Measurements from ENCODE around the gene NDE1.

NDE1 gene

GRCh38 chr16:15613676-15614075 is 36.4 kb upstream of the NDE1 start:
- Mint-ChIP-seq H3K27me3 (no peaks in the 10 kb centered on the region), H3K36me3 (peaks cover 71% of the 10 kb centered on the region), H3K4me1 (no peaks in the 10 kb centered on the region), H3K27ac (no peak overlapping the region), H3K9me3 (no peaks in the 10 kb centered on the region), H3K4me3 (no peak overlapping the region)
- ATAC-seq: no peak

- no peaks in the 10 kb centered on the region for H3K27me3 Mint-ChIP-seq
- peaks cover 73% of the 10 kb centered on the region for H3K36me3 Mint-ChIP-seq
- no peak overlapping the region for H3K27ac Mint-ChIP-seq
- no peak overlapping the region for H3K4me3 Mint-ChIP-seq
- ATAC-seq: no peak
- H3K9me3 Mint-ChIP-seq: no peaks in the 10 kb centered on the region
- H3K4me1 Mint-ChIP-seq: no peaks in the 10 kb centered on the region
These were observed 34.0 kb upstream of the NDE1 start for GRCh38 chr16:15616012-15616411.

DNA sequence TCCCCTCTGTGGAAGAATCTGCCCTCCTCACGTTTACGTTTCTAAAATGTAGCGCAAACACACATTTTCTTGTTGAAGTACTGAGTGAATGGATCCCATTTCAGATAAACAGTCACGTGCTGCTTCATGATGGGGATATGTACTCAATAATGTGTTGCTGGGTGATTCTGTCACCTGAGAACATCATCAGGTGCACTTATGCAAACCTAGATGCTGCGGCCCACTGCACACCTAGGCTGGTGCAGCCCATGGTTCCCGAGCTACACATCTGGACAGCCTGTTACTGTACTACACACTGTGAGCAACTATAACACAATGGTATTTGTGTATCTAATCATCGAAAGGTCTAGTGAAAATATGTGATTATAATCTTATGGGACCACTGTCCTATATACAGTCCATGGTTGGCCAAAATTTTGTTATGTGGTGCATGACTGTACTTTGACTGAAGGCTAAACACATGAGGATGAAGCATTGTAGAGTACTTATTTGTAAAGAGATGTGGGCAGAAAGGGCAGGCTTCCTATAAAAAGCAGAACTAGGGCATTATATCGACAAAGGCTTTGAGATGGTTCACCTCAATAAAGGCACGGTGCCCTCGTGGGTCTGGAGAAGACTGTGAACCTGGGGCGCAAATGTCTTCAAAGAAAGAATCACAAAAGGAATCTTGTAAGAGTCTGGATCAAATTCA is 33.4 kb upstream of the NDE1 start:
- Mint-ChIP-seq H3K27ac (peak overlapping the region; percentile 6), H3K4me3 (no peak overlapping the region), H3K4me1 (no peaks in the 10 kb centered on the region), H3K27me3 (no peaks in the 10 kb centered on the region), H3K36me3 (peaks cover 71% of the 10 kb centered on the region), H3K9me3 (no peaks in the 10 kb centered on the region)
- no peak for ATAC-seq

DNA sequence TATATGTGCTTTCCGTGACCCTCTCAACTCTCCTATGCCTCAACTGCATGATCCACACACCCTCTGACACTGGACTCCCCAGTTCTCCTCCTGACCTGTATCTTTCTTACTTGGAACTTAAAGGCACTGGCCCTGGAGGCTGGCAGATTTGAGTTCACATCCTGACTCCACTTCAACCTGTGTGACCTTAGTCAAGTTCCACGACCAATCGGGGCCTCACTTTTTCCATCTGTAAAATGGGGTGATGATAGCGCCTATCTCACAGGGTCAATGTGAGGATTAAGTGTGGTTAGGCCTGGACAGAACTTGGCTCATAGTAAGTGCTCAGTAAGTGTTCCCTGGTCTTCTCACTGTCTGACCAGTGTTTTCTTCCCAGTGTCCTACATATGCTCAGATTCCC is 32.1 kb upstream of the NDE1 start:
- ATAC-seq: no peak
- H3K4me3 Mint-ChIP-seq: no peak overlapping the region
- peaks cover 62% of the 10 kb centered on the region for H3K36me3 Mint-ChIP-seq
- no peaks in the 10 kb centered on the region for H3K4me1 Mint-ChIP-seq
- H3K27ac Mint-ChIP-seq: peak overlapping the region; percentile 50
- no peaks in the 10 kb centered on the region for H3K9me3 Mint-ChIP-seq
- no peaks in the 10 kb centered on the region for H3K27me3 Mint-ChIP-seq

GRCh38 chr16:15618392-15618791 is 31.7 kb upstream of the NDE1 start:
- H3K9me3 Mint-ChIP-seq: no peaks in the 10 kb centered on the region
- no peak overlapping the region for H3K4me3 Mint-ChIP-seq
- no peaks in the 10 kb centered on the region for H3K27me3 Mint-ChIP-seq
- peaks cover 59% of the 10 kb centered on the region for H3K36me3 Mint-ChIP-seq
- ATAC-seq: no peak
- H3K4me1 Mint-ChIP-seq: no peaks in the 10 kb centered on the region
- peak overlapping the region; percentile 50 for H3K27ac Mint-ChIP-seq

GRCh38 chr16:15620611-15621195 is 29.3 kb upstream of the NDE1 start:
- H3K9me3 Mint-ChIP-seq: no peaks in the 10 kb centered on the region
- peak overlapping the region; percentile 50 for H3K27ac Mint-ChIP-seq
- H3K4me1 Mint-ChIP-seq: no peaks in the 10 kb centered on the region
- ATAC-seq: no peak
- no peak overlapping the region for H3K4me3 Mint-ChIP-seq
- H3K36me3 Mint-ChIP-seq: peaks cover 68% of the 10 kb centered on the region
- no peaks in the 10 kb centered on the region for H3K27me3 Mint-ChIP-seq

DNA sequence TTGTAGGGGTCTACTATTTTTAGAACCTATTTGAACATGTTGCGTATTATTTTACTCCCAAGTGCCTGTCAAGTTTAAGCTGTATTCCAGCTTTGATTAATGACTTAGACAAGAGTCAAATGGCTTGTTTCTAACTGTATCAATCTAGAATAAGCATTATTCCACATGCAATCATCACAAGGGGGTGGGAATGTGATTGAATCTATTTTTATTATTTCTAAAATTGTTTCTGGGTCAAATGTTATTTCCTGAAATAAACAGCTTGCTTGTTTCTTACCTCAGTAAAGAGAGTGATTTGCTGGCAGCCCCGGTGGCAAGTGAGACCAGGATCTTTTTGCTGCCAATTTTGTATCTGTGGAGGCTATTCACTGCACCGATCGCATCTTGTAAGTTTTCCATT is 28.6 kb upstream of the NDE1 start:
- peak overlapping the region; percentile 50 for H3K27ac Mint-ChIP-seq

DNA sequence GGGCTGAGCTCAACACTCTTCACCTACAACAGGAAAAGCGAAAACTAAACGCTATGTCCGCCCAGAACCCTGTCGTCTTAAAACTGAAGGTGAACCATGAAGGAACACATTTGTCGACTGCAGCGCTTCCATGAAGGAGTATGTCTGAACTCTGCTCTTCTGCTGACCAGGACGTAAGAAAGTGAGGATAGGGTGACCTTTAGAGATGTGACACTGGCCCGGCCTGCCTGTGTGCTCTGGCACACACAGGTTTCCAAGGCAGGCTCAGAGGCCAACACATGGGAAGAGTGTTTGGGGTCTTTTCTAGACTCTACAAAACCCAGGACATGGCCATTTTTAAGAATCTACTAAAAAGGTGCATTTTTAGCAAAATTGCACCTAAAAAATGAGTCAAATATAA is 28.2 kb upstream of the NDE1 start:
- no peaks in the 10 kb centered on the region for H3K9me3 Mint-ChIP-seq
- H3K4me1 Mint-ChIP-seq: no peaks in the 10 kb centered on the region
- ATAC-seq: no peak
- H3K36me3 Mint-ChIP-seq: peaks cover 61% of the 10 kb centered on the region
- H3K27me3 Mint-ChIP-seq: no peaks in the 10 kb centered on the region
- no peak overlapping the region for H3K27ac Mint-ChIP-seq
- H3K4me3 Mint-ChIP-seq: no peak overlapping the region

More for the DNA sequence above, 28.6 kb upstream of the NDE1 start:
- no peak overlapping the region for H3K4me3 Mint-ChIP-seq
- H3K27me3 Mint-ChIP-seq: no peaks in the 10 kb centered on the region
- no peaks in the 10 kb centered on the region for H3K4me1 Mint-ChIP-seq
- peaks cover 66% of the 10 kb centered on the region for H3K36me3 Mint-ChIP-seq
- no peaks in the 10 kb centered on the region for H3K9me3 Mint-ChIP-seq
- no peak for ATAC-seq

DNA sequence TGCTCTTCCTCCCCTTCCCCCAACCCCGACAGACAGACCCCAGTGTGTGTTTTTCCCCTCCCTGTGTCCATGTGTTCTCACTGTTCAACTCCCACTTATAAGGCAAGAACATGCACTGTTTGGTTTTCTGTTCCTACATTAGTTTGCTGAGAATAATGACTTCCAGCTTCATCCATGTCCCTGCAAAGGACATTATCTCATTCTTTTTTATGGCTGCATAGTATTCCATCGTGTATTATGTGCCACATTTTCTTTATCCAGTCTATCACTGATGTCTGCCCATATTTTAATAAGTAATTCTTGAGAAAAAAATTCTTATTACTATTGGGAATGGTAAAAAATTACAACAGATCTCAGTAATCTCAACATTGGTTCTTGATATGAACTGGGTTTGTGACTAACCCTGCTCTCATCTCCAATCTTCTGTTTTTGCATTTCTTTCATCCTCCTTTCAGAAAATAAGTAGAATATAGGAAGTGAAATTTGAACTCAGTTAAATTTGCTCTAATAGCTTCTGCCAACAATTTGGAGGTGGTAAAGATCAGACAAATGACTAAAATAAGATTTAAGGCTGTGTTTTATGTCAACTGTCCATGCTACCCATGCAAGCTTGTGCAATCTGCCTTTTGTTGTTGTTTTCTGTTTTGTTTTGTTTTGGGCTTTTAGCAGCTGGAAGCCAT is 18.2 kb upstream of the NDE1 start:
- no peak for ATAC-seq
- Mint-ChIP-seq H3K4me3 (peak overlapping the region; percentile 40), H3K36me3 (peaks cover 58% of the 10 kb centered on the region), H3K9me3 (no peaks in the 10 kb centered on the region), H3K27me3 (no peaks in the 10 kb centered on the region), H3K27ac (peak overlapping the region; percentile 99), H3K4me1 (peaks cover 68% of the 10 kb centered on the region)

GRCh38 chr16:15635926-15636325 is 14.1 kb upstream of the NDE1 start:
- peaks cover 90% of the 10 kb centered on the region for H3K4me1 Mint-ChIP-seq

DNA sequence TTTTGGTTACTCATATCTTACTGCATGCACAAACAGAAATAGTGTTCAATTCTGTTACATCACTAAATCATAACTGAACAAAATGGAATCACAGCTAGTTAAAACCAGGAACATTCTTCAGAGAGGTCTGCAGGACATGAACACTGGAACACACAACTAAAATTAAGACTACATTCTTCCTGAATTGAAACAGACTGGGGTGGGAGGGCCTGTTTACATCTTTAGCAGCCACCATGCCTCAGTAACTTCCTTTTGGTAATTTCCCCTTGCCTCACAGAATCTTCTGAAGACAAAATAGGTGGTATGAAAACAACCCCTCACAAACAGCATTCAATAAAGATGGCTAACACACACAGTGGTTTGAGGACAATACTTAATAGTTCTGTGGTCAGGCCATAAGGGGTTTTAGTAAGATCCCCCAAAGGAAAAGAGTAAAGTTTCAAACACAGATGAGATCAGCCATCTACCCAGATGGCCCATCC is 13.6 kb upstream of the NDE1 start:
- Mint-ChIP-seq H3K9me3 (no peaks in the 10 kb centered on the region), H3K4me3 (peak overlapping the region; percentile 69), H3K36me3 (peaks cover 60% of the 10 kb centered on the region), H3K4me1 (peaks cover 95% of the 10 kb centered on the region), H3K27me3 (no peaks in the 10 kb centered on the region), H3K27ac (peak overlapping the region; percentile 99)
- ATAC-seq: peak; percentile 78

More at GRCh38 chr16:15635926-15636325, 14.1 kb upstream of the NDE1 start:
- Mint-ChIP-seq H3K9me3 (no peaks in the 10 kb centered on the region), H3K36me3 (peaks cover 62% of the 10 kb centered on the region), H3K27ac (peak overlapping the region; percentile 99), H3K4me3 (peak overlapping the region; percentile 69), H3K27me3 (no peaks in the 10 kb centered on the region)
- no peak for ATAC-seq

DNA sequence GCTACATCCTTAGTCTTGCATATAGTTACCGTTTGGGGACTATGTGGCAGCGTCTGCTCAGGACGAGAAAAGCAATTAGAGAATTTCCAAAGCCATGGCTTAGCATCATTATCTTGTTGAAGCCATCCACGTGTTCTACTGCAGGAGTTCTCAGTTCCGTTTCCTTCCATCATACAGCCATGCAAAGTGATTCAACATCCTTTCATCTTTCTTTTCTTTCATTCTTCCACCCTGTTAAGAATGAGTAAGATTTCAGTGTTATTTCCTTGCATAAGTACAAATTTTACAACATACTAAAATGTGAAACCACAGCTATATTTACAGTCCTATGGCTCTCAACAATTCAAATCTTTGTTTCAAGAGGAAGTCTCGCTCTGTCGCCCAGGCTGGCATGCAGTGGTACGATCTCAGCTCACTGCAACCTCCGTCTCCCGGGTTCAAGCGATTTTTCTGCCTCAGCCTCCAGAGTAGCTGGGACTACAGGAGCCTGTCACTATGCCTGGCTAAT is 10.9 kb upstream of the NDE1 start:
- Mint-ChIP-seq H3K36me3 (peaks cover 42% of the 10 kb centered on the region), H3K9me3 (no peaks in the 10 kb centered on the region), H3K27ac (peak overlapping the region; percentile 99), H3K27me3 (no peaks in the 10 kb centered on the region), H3K4me3 (peak overlapping the region; percentile 69), H3K4me1 (peaks cover 87% of the 10 kb centered on the region)
- ATAC-seq: peak; percentile 46

DNA sequence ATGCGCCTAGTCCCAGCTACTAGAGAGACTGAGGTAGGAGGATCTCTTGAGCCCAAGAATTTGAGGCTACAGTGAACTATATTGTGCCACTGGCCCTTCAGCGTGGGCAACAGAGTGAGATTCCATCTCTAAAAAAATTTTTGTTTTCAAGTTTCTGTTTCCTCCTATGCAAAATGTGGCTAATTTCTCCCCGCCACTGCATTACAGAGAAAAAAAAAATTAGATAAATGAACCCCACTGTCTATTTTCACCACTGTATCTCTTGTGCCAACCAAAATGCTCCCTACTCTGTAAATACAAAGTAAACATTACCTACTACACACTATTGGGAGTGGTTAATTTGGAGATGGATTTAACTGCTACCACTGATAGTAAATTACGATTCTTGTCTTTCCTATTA is 9.1 kb upstream of the NDE1 start:
- H3K9me3 Mint-ChIP-seq: no peaks in the 10 kb centered on the region
- no peaks in the 10 kb centered on the region for H3K27me3 Mint-ChIP-seq
- no peak for ATAC-seq
- peaks cover 30% of the 10 kb centered on the region for H3K36me3 Mint-ChIP-seq
- H3K4me3 Mint-ChIP-seq: peak overlapping the region; percentile 78
- H3K27ac Mint-ChIP-seq: peak overlapping the region; percentile 99
- peaks cover 72% of the 10 kb centered on the region for H3K4me1 Mint-ChIP-seq

DNA sequence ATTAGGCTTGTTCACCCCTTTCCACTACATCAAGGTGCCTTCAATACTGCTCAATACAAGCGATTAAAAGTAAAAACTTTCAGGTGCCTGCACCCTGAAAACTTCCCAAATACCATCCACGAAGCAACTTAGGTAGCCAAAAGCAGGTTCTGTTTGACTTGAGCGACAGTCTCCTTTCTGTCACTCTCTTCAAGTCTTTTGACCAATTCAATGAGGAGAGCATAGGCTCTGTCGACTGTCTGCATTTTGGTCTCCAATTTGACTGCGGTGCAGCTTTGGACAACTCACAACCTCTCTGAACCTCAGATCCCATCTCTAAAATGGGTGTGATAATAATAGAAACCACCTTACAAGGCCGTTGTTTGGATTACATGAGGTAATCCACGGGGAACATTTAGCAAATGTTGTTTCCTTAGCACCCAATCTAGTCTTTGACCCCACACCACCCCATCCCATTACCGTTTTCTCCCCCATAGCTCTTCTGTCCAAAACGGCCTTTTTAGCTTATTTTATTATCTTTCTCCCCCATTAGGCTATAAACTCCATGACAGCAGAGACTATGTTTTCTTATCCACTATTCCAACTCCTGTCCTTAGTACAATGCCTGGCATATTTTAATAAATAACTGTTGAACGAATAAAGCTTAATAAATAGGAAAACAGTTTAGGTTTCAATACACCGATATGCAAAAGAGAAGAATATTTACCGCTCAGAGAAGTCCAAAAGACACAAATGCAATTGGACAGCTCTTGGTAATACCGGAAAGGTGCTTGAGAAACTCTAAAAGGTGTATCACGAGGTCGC is 8.1 kb upstream of the NDE1 start:
- Mint-ChIP-seq H3K27me3 (no peaks in the 10 kb centered on the region), H3K4me1 (peaks cover 70% of the 10 kb centered on the region), H3K27ac (peak overlapping the region; percentile 99), H3K4me3 (peak overlapping the region; percentile 78), H3K36me3 (peaks cover 22% of the 10 kb centered on the region), H3K9me3 (no peaks in the 10 kb centered on the region)
- no peak for ATAC-seq

DNA sequence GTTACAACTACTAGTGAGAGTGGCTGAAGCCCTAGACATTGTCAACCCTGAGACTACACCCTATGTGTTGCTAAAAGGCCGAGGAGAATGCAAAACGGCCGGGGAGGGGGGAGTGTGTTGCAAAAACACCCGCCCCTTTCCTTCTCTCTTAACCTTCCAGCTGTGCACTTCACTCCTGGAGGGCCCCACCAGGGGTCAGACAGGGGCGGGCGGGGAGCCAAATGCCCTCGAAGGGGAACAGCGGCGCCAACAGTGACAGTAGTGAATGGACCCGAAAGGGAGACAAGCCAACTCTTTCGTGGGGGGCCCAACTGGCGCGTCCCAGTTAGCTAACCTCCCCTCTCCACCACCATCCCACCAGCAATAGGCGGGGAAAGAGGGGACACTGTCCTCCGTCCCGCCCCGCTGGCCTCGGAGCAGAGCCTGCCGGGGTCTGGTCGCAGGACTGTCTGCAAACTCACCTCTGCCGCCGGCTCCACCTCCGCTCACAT is 7.4 kb upstream of the NDE1 start:
- peak; percentile 88 for ATAC-seq
- Mint-ChIP-seq H3K27ac (peak overlapping the region; percentile 99), H3K4me3 (peak overlapping the region; percentile 78), H3K4me1 (peaks cover 70% of the 10 kb centered on the region), H3K36me3 (peaks cover 15% of the 10 kb centered on the region), H3K9me3 (no peaks in the 10 kb centered on the region), H3K27me3 (no peaks in the 10 kb centered on the region)

Measured in stimulated activated memory B cell treated with anti-CD40 and anti-IgM and Interleukin-4, amounts not matched to agents 10 μg/mL and 1 μg/mL and 100 μg/mL, for 72 hours (primary cell).